Right lobe of liver (tissue), 6 donors: ENCODE data around the gene LSM6. TPM values are rescaled to one million over a fixed set of nuclear protein-coding genes. Genes with fewer than 3 reads are reported as not detected.

Experiments
- ATAC-seq, 4 donors: fragments of 200-7000 bp; cut with Tn5 transposase; one replicate each; pipeline ENCODE4 v1.9.1; 2020; ENCODE audit warnings: mild to moderate bottlenecking in 4 of 4, moderate library complexity in 4 of 4
- DNase-seq, 3 donors: peaks; one replicate each; pipeline ENCODE4 v3.0.0-alpha.2; 2020
- H3K27ac ChIP-seq, 3 donors: fragments of 200-600 bp; one replicate each; pipeline ENCODE4 v1.8.0; 2022
- H3K27me3 ChIP-seq, 2 donors: fragments of 200-600 bp; one replicate each; pipeline ENCODE4 v1.8.0; 2022
- H3K36me3 ChIP-seq, 4 donors: fragments of 200-600 bp; sonication (generic) in 1 of 4; one replicate each; pipeline versions ENCODE4 v1.5.1 to v1.8.0; 2017 to 2022; ENCODE audit warnings: control low read depth in 1 of 4
- H3K4me1 ChIP-seq, 4 donors: fragments of 200-600 bp; sonication (generic) in 1 of 4; one replicate each; pipeline versions ENCODE4 v1.5.1 to v1.8.0; 2017 to 2022; ENCODE audit warnings: control low read depth in 1 of 4
- H3K4me3 ChIP-seq, 3 donors: fragments of 200-600 bp; one replicate each; pipeline ENCODE4 v1.8.0; 2022
- H3K9me3 ChIP-seq, 4 donors: fragments of 200-600 bp; sonication (generic) in 1 of 4; one replicate each; pipeline versions ENCODE4 v1.5.1 to v1.8.0; 2017 to 2022; ENCODE audit warnings: control low read depth in 1 of 4
- CTCF ChIP-seq, 4 donors: fragments of 200-600 bp in 3 of 4; fragments of 450-650 bp in 1 of 4; IDR thresholded peaks; one replicate each; pipeline versions ENCODE4 v1.5.1 to v1.8.0; 2016 to 2022; ENCODE audit warnings: antibody characterized with exemption in 4 of 4, mild to moderate bottlenecking in 2 of 4
- POLR2A ChIP-seq: fragments of 450-650 bp; IDR thresholded peaks from one replicate; pipeline ENCODE4 v1.6.1; 2017; ENCODE audit warnings: antibody characterized with exemption, mild to moderate bottlenecking
- WGBS: methylation state at CpG from one replicate; pipeline ENCODE4 v1.1.6; 2018; ENCODE audit warnings: low coverage, low lambda C conversion rate; ENCODE audit not compliant: insufficient coverage; ENCODE audit errors: missing lambda C conversion rate; 5-methylcytosine and 5-hydroxymethylcytosine counted together
- intact Hi-C, 2 donors: fragments of 100-400 bp; cut with DNase I; formaldehyde crosslinking; loops; one replicate each; pipeline versions ENCODE4 v1.11.2 to v1.14.1; 2022
- total RNA-seq, 6 experiments: library from RNA; depleted of rRNA in 2 of 6; stranded (reverse); fragments of >200 nt in 2 of 6; fragmentation: NEBNext Ultra II Directional in 3 of 6; extraction: Animal tissue kit (Norgen Biotek cat#: 25700) in 3 of 6; gene quantifications; one replicate each; pipeline versions ENCODE4 v1.1.0 to v1.2.4, GENCODE V29; 2016 to 2023
- donor health status: DM: no; HTN: yes; CAD: no.
- donor health status: DM: no; HTN: no; CAD: no.
- donor health status: DM: no; HTN: no; CAD: no.
- donor health status: DM: no; HTN: yes; CAD: no.
- donor health status: DM: no; HTN: yes; CAD: no.

Gene LSM6
- total RNA-seq, 6 experiments from 2014 or later = 6.4 to 19.3 (median 11.0) TPM

- intact Hi-C loops = no loop called here
- DNase-seq (no peak), ATAC-seq (no peak)
- TF ChIP-seq POLR2A = no peak
- no peak for TF ChIP-seq CTCF (IDR thresholded peaks at IDR 0.05)
- Histone ChIP-seq H3K36me3 (no peaks in the 10 kb centered on the region), H3K4me3 (no peak overlapping the region), H3K9me3 (no peaks in the 10 kb centered on the region), H3K4me1 (no peaks in the 10 kb centered on the region), H3K27ac (no peak overlapping the region), H3K27me3 (no peaks in the 10 kb centered on the region)
- WGBS = 59% methylated on average over 1 of the region's 1 CpG
These were observed 10.3 kb upstream of the LSM6 start for GRCh38 chr4:146165221-146165620.

- Histone ChIP-seq H3K4me1 (no peaks in the 10 kb centered on the region), H3K4me3 (no peak overlapping the region), H3K27me3 (no peaks in the 10 kb centered on the region), H3K9me3 (no peaks in the 10 kb centered on the region), H3K27ac (no peak overlapping the region), H3K36me3 (no peaks in the 10 kb centered on the region)
- TF ChIP-seq CTCF (IDR thresholded peaks at IDR 0.05) = no peak
- intact Hi-C loops = no loop called here
- ATAC-seq = no peak
- DNase-seq = no peak
These were observed 9.7 kb upstream of the LSM6 start for GRCh38 chr4:146165840-146166239.

- no peaks in the 10 kb centered on the region for H3K9me3 ChIP-seq
- intact Hi-C loops = no loop called here
- no peak for ATAC-seq
- DNase-seq = no peak
- no peak for TF ChIP-seq CTCF (IDR thresholded peaks at IDR 0.05)
- TF ChIP-seq POLR2A = no peak
- 69% methylated on average over 3 of the region's 3 CpGs for WGBS
- H3K36me3 ChIP-seq = no peaks in the 10 kb centered on the region
- no peaks in the 10 kb centered on the region for H3K4me1 ChIP-seq
- no peak overlapping the region for H3K27ac ChIP-seq
- H3K4me3 ChIP-seq = no peak overlapping the region
- no peaks in the 10 kb centered on the region for H3K27me3 ChIP-seq
These were observed 5.4 kb upstream of the LSM6 start for GRCh38 chr4:146170149-146170548.

GRCh38 chr4:146176891-146177290 lies 1.4 kb downstream of the LSM6 start:
- Histone ChIP-seq H3K36me3 (no peaks in the 10 kb centered on the region), H3K27ac (no peak overlapping the region), H3K9me3 (no peaks in the 10 kb centered on the region), H3K4me1 (peaks cover 0 to 22% (median 2%) of the 10 kb centered on the region in 4 donors), H3K4me3 (peak overlapping the region in 2 of 3 donors; percentile 86 to 92), H3K27me3 (no peaks in the 10 kb centered on the region)
- WGBS = 61% methylated on average over 2 of the region's 2 CpGs
- intact Hi-C loops = no loop called here
- ATAC-seq (no peak), DNase-seq (no peak)
- TF ChIP-seq POLR2A (no peak), CTCF (IDR thresholded peaks at IDR 0.05) (no peak)

GRCh38 chr4:146178126-146178525 lies 2.6 kb downstream of the LSM6 start:
- Histone ChIP-seq H3K4me1 (peaks cover 0 to 22% (median 2%) of the 10 kb centered on the region in 4 donors), H3K4me3 (no peak overlapping the region), H3K27me3 (no peaks in the 10 kb centered on the region), H3K27ac (no peak overlapping the region), H3K9me3 (no peaks in the 10 kb centered on the region), H3K36me3 (peaks cover 0 to 2% (median 0%) of the 10 kb centered on the region in 4 donors)
- intact Hi-C loops = no loop called here
- TF ChIP-seq POLR2A = no peak
- TF ChIP-seq CTCF (IDR thresholded peaks at IDR 0.05) = no peak
- DNase-seq (no peak), ATAC-seq (no peak)
- WGBS = 58% methylated on average over 6 of the region's 8 CpGs
